HG03196 (cell line): Measurements from ENCODE around the gene MOB2.

Source experiments
- ATAC-seq: cut with Tn5 transposase; IDR thresholded peaks from one replicate; pipeline ENCODE4 v1.9.1; 2021; ENCODE audit not compliant: unreplicated experiment

MOB2 gene

GRCh38 chr11:1473011-1473628 lies 13.5 kb downstream of the MOB2 start:
- ATAC-seq: no peak

- ATAC-seq: no peak
These were observed 14.2 kb downstream of the MOB2 start for GRCh38 chr11:1472180-1473005.

- no peak for ATAC-seq
These were observed 14.8 kb downstream of the MOB2 start for GRCh38 chr11:1471736-1472135.

- no peak for ATAC-seq
These were observed 15.6 kb downstream of the MOB2 start for GRCh38 chr11:1470681-1471611.

GRCh38 chr11:1469911-1470680 lies 16.5 kb downstream of the MOB2 start:
- no peak for ATAC-seq

GRCh38 chr11:1469287-1469910 lies 17.2 kb downstream of the MOB2 start:
- ATAC-seq: no peak

- no peak for ATAC-seq
These were observed 18.0 kb downstream of the MOB2 start for GRCh38 chr11:1468473-1469066.

- no peak for ATAC-seq
These were observed 18.6 kb downstream of the MOB2 start for GRCh38 chr11:1468002-1468401.

GRCh38 chr11:1467270-1467669 lies 19.3 kb downstream of the MOB2 start:
- no peak for ATAC-seq

- no peak for ATAC-seq
These were observed 19.8 kb downstream of the MOB2 start for GRCh38 chr11:1466784-1467183.

GRCh38 chr11:1463056-1463455 lies 23.5 kb downstream of the MOB2 start:
- no peak for ATAC-seq

GRCh38 chr11:1462698-1462975 lies 23.9 kb downstream of the MOB2 start:
- no peak for ATAC-seq

- ATAC-seq: no peak
These were observed 24.5 kb downstream of the MOB2 start for GRCh38 chr11:1461826-1462697.

GRCh38 chr11:1460986-1461825 lies 25.4 kb downstream of the MOB2 start:
- no peak for ATAC-seq

GRCh38 chr11:1460396-1460985 lies 26.1 kb downstream of the MOB2 start:
- ATAC-seq: no peak

- ATAC-seq: no peak
These were observed 26.7 kb downstream of the MOB2 start for GRCh38 chr11:1459764-1460395.

- ATAC-seq: no peak
These were observed 27.4 kb downstream of the MOB2 start for GRCh38 chr11:1459219-1459575.
